Inflammatory macrophage treated with lipopolysaccharide for 4 hours (primary cell): ENCODE data around the gene EMILIN1.
"Not testable (repeated sequence)": the region's sequence is repeated elsewhere in the genome, so short reads cannot be mapped to it uniquely, and the experiment has no call there.

Experiments used
- DNase-seq: peaks from one replicate; pipeline ENCODE4 v3.0.0-alpha.2; 2020

Gene EMILIN1

DNA sequence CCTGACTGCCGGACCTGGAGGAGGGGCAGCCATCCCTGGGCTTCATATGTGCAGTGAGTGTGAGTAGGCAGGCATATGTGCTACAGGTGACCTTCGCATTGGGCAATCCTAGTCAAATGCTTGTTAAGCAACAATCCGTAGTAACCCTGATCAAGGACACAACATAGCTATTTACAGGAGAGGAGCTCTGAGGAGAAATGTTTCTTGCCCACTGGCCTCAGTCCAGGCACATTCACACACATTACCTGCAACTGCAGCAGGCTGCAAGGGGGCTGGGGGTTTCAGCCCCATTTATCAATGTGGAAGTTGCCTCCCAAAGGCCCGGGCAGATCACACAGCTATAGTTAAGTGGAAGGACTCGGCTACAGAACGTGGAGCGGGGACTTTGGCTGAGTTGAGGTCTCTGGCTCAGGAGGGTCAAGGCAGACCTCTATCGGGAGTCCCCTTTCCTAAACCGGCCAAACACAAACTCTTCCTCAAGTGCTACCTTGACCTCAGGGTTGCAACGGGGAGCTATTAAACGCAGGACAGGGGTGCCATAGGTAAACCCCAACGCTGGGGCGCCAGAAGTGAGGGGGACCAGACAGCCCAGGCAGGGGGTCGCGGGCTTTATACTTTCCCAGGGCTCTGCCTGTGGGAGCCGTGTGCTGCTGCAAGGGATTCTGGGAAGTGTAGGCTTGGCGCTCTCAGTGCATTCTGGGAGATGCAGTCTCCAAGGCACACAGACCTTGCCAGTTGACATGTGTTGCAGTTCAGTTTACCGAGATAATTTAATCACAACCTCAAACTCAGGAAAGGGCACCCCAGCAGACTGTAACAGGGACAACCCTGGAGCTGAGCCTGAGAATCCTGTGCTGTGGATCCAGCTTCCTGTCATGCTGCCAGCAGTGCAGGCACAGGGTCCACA, 17.6 kb downstream of the EMILIN1 start:
- DNase-seq = peak; percentile 50

- peak; percentile 75 for DNase-seq
Observed at GRCh38 chr2:27096748-27097297, 18.4 kb downstream of the EMILIN1 start.

GRCh38 chr2:27097341-27097740, 18.9 kb downstream of the EMILIN1 start:
- no peak for DNase-seq

GRCh38 chr2:27099334-27099955, 21.0 kb downstream of the EMILIN1 start:
- DNase-seq = no peak

GRCh38 chr2:27100036-27100435, 21.6 kb downstream of the EMILIN1 start:
- no peak for DNase-seq

DNA sequence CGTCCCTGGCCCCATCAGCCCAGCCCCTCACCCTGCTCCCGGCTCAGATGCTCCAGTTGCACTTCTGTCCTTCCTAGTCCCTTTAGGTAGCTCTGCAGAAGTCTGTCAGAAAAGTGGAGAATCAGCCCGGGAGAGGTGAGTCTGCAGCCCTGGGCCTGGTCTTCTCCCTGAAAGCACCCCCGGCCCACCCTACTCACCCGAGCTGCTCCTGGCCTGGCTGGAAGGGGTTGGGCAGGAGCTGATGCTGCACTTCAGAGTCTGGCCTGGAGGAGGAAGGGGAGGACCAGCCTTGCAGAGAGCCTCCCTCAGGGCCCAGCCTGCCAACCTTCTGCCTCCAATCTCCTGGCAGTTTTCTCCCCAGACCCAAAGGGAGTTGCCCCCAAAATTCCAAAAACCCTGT, 23.9 kb downstream of the EMILIN1 start:
- DNase-seq = no peak

- DNase-seq = no peak
Observed at GRCh38 chr2:27105981-27106380, 27.6 kb downstream of the EMILIN1 start.

- DNase-seq = no peak
Observed at GRCh38 chr2:27108221-27108620, 29.8 kb downstream of the EMILIN1 start.

DNA sequence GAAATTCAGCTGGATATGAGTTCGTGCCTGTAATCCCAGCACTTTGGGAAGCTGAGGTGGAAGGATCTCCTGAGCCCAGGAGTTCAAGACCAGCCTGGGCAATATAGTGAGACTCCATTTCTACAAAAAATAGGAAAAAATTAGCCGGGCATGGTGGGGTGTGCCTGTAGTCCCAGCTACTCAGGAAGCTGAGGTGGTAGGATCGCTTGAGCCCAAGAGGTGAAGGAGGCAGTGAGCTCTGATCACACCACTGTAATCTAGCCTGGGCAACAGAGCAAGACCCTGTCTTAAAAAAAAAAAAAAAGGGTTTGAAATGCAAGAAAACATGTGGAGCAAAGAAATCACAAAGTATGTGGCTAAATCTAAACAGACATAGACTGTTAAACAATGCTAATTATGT, 30.7 kb downstream of the EMILIN1 start:
- no peak for DNase-seq

GRCh38 chr2:27110603-27111352, 32.4 kb downstream of the EMILIN1 start:
- DNase-seq = not testable (repeated sequence)

DNA sequence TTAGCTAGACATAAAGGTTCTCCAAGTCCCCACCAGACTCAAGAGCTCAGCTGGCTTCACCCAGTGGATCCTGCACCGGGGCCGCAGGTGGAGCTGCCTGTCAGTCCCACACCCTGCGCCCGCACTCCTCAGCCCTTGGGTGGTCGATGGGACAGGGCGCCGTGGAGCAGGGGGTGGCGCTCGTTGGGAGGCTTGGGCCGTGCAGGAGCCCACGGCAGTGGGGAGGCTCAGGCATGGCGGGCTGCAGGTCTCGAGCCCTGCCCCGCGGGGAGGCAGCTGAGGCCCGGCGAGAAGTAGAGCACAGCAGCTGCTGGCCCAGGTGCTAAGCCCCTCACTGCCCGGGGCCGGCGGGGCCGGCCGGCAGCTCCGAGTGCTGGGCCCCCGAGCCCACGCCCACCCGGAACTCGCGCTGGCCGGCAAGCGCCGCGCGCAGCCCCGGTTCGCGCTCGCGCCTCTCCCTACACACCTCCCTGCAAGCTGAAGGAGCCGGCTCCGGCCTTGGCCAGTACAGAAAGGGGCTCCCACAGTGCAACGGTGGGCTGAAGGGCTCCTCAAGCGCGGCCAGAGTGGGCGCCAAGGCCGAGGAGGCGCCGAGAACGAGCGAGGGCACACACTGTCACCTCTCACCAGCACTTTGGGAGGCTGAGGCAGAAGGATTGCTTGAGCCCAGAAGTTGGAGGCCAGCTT, 33.1 kb downstream of the EMILIN1 start:
- not testable (repeated sequence) for DNase-seq

- no peak for DNase-seq
Observed at GRCh38 chr2:27115519-27115918, 37.1 kb downstream of the EMILIN1 start.

- DNase-seq = no peak
Observed at GRCh38 chr2:27117995-27118524, 39.6 kb downstream of the EMILIN1 start.

GRCh38 chr2:27118525-27119329, 40.3 kb downstream of the EMILIN1 start, which contains the start of gene CGREF1:
Gene CGREF1 (minus strand): TSS chr2:27119128. CDS start chr2:27104366, 14,762 bp downstream.
- DNase-seq = no peak

GRCh38 chr2:27119330-27119670, 40.9 kb downstream of the EMILIN1 start:
- not testable (repeated sequence) for DNase-seq

GRCh38 chr2:27121906-27122305, 43.5 kb downstream of the EMILIN1 start:
- DNase-seq = peak; percentile 5

DNA sequence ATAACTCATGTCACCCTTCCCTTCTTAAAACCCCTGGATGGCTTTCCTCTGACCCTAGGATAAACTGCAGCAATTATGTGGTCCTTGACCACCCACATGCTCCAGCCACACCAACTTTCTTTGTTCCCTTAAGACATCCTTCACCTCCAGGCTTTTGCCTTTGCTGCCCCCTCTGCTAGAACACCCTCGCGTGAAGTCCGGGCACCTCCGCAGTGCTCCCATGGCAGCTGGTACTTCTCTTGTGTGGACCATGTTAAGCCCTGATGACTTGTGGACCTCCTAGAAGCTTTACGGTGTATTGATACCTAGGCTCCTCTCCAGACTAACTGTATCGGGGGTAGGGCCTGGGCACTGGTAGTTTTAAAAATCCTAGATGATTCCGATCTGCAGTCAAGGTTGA, 44.4 kb downstream of the EMILIN1 start:
- DNase-seq = no peak

DNA sequence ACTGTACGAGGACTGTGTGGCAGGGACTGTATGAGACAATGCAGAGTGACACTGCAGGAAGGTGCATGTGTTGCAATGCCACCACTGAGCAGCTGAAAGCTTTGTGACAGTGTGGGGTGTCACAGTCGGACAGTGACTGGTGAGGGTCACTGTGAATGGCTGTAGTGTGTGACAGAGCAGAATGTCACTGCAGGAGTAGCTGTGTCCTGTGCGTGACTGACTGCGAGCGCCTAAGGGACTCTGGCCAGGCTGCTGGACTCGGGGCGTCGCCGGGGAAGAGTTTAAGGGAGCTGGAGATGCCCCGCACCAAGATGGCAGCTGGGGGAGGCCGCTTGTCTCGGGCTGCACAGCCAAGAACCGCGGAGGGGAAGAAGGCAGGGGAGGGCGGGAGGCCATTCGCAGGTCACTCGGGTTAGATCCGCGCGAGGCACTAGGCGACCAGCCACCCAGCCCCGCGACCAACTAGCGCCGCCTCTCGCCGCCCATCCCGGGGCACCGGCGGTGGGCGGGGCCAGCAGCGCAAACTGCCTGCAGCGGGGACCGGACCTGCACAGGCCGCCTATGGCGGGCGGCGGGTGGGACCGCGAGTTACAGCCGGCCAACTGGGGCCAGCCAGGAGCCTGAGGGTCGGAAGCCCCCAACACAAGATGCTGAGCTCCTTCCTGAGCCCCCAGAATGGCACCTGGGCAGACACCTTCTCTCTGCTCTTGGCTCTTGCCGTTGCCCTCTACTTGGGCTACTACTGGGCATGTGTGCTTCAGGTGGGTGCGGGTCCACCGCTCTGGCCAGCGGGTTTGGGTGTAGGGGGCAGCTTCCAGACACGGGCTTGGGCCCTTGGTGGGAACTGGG, 45.1 kb downstream of the EMILIN1 start, which contains the start of gene ABHD1:
ABHD1 (plus strand) TSS at position 514 of the 849 bp plus-strand sequence; CDS start at position 648, 134 bp downstream.
- peak; percentile 63 for DNase-seq

DNA sequence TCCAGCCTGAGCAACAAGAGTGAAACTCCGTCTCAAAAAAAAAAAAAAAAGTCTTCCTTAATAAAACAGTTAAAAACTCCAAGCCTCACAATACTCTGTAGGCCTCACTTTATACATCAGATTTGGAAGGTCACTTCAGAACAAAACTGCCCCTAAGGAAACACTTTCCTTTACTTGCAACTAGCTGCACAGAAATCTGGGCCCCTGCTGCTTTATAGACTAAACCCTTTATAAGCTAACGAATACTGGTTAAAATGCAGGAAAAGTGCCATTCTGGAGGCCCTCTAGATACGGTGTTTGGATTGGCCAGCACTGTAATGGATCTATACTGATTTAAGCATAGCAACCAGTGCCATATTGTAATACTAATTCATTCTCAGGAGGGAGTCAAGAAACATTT, 46.7 kb downstream of the EMILIN1 start:
- DNase-seq = no peak

DNA sequence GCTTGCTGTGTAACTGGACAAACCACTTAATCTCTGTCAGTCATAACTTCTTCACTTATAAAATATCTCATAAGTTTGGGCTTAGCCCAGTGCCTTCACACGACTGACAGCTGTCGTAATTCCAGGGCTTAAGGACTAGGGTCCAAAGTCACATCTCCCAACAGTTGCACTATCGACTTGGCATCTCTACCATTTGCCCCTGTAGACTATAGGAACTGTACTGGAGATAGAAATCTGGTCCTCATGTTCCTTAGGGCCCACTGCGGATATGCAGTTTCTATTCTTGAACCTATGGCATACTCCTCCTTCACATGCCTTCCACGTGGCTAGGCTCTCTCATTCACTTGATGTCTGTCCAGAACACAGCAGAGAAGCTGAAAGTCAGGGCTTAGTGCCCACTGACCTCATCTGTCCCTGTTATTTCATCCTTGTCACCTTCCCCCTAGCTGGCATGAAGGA, 47.9 kb downstream of the EMILIN1 start:
- no peak for DNase-seq
